Measurements from ENCODE around the gene SMC4. TPM values are rescaled to one million over a fixed set of nuclear protein-coding genes. Genes with fewer than 3 reads are reported as not detected.

Gene SMC4
- total RNA-seq, result 23.1 and 27.9 TPM in 2 replicates

GRCh38 chr3:160399125-160400029, at the start of gene SMC4, which contains the start of gene IFT80:
Gene SMC4 (plus strand): TSS chr3:160399650. CDS start chr3:160400827, 1,177 bp downstream.
Gene IFT80 (minus strand): TSS chr3:160399225. CDS start chr3:160384600, 14,625 bp downstream.

GRCh38 chr3:160449636-160450598, 50.5 kb downstream of the SMC4 start, which contains the start of gene TRIM59:
Gene TRIM59 (minus strand): TSS chr3:160449786. CDS start chr3:160439183, 10,603 bp downstream.

Other genes starting within 250 kb of the SMC4 start
- not detected in 2 replicates for gene C3orf80, start 174.2 kb upstream of the SMC4 start, total RNA-seq
- 31.5 and 31.9 TPM in 2 replicates for gene IFT80, start 425 bp upstream of the SMC4 start, total RNA-seq
- 4.1 and 10.7 TPM in 2 replicates for gene TRIM59, start 50.1 kb downstream of the SMC4 start, total RNA-seq
- 16.6 and 17.9 TPM in 2 replicates for gene KPNA4, start 165.9 kb downstream of the SMC4 start, total RNA-seq

Data from pericardium fibroblast (primary cell).